HG03159 (cell line): ENCODE data around the gene HYAL2.
A peak's percentile ranks its signal among the peaks of the same experiment; 100 is the strongest.

Experiments used
- ATAC-seq: cut with Tn5 transposase; IDR thresholded peaks from one replicate; pipeline ENCODE4 v1.9.1; 2021; ENCODE audit warnings: mild to moderate bottlenecking, moderate library complexity; ENCODE audit not compliant: unreplicated experiment

Gene HYAL2

GRCh38 chr3:50322386-50323091, at the start of gene HYAL2:
HYAL2 (minus strand) TSS chr3:50322745; CDS start chr3:50320489, 2,256 bp downstream.
- ATAC-seq: no peak

- ATAC-seq: no peak
Observed at GRCh38 chr3:50371133-50371685, 48.7 kb upstream of the HYAL2 start.

- ATAC-seq: no peak
Observed at GRCh38 chr3:50370594-50370993, 48.0 kb upstream of the HYAL2 start.

- ATAC-seq: no peak
Observed at GRCh38 chr3:50369012-50369670, 46.6 kb upstream of the HYAL2 start.

- ATAC-seq: no peak
Observed at GRCh38 chr3:50365842-50366220, 43.3 kb upstream of the HYAL2 start.

- ATAC-seq: peak; percentile 74
Observed at GRCh38 chr3:50365080-50365841, 42.7 kb upstream of the HYAL2 start.

- ATAC-seq: no peak
Observed at GRCh38 chr3:50364573-50365079, 42.1 kb upstream of the HYAL2 start.

GRCh38 chr3:50359760-50360110, 37.2 kb upstream of the HYAL2 start:
- no peak for ATAC-seq

GRCh38 chr3:50358911-50359759, 36.6 kb upstream of the HYAL2 start, which contains the start of gene TMEM115:
TMEM115 (minus strand) TSS chr3:50359521; CDS start chr3:50359063, 458 bp downstream.
- peak; percentile 97 for ATAC-seq

- no peak for ATAC-seq
Observed at GRCh38 chr3:50358355-50358910, 35.9 kb upstream of the HYAL2 start.

- ATAC-seq: no peak
Observed at GRCh38 chr3:50357481-50357880, 34.9 kb upstream of the HYAL2 start.

- ATAC-seq: no peak
Observed at GRCh38 chr3:50356553-50356952, 34.0 kb upstream of the HYAL2 start.

- ATAC-seq: no peak
Observed at GRCh38 chr3:50355829-50356552, 33.4 kb upstream of the HYAL2 start.

- ATAC-seq: no peak
Observed at GRCh38 chr3:50354850-50355249, 32.3 kb upstream of the HYAL2 start.

- no peak for ATAC-seq
Observed at GRCh38 chr3:50354186-50354764, 31.7 kb upstream of the HYAL2 start.

- ATAC-seq: no peak
Observed at GRCh38 chr3:50353245-50354004, 30.9 kb upstream of the HYAL2 start.

GRCh38 chr3:50352781-50353180, 30.2 kb upstream of the HYAL2 start:
- no peak for ATAC-seq

GRCh38 chr3:50351323-50351697, 28.8 kb upstream of the HYAL2 start:
- no peak for ATAC-seq
